H9 (cell line): Measurements from ENCODE around the gene RAB30. TPM values are rescaled to one million over a fixed set of nuclear protein-coding genes. Genes with fewer than 3 reads are reported as not detected.

Experiments
- DNase-seq: peaks from one replicate; pipeline ENCODE4 v3.0.0-alpha.2; 2017
- H2AFZ ChIP-seq: one replicate; pipeline ENCODE4 v1.6.1; 2013; ENCODE audit warnings: mild to moderate bottlenecking, low read length, control low read depth, moderate library complexity
- H2AK5ac ChIP-seq: 2 replicates; pipeline ENCODE4 v1.6.1; 2013; ENCODE audit warnings: low read length, control low read depth, mixed read lengths; ENCODE audit not compliant: insufficient read length
- H2BK120ac ChIP-seq: one replicate; pipeline ENCODE4 v1.6.1; 2013; ENCODE audit warnings: low read depth, mild to moderate bottlenecking, low read length, control low read depth, inconsistent platforms; ENCODE audit not compliant: poor library complexity, severe bottlenecking
- H2BK12ac ChIP-seq: 2 replicates; pipeline ENCODE4 v1.6.1; 2013; ENCODE audit warnings: low read length, control low read depth, mixed read lengths, low read depth; ENCODE audit not compliant: insufficient read length
- H2BK15ac ChIP-seq: 2 replicates; pipeline ENCODE4 v1.6.1; 2013; ENCODE audit warnings: low read depth, low read length, control low read depth
- H2BK20ac ChIP-seq: one replicate; pipeline ENCODE4 v1.6.1; 2013; ENCODE audit warnings: low read depth, mild to moderate bottlenecking, low read length, control low read depth, inconsistent platforms; ENCODE audit not compliant: poor library complexity, severe bottlenecking
- H2BK5ac ChIP-seq: 2 replicates; pipeline ENCODE4 v1.6.1; 2013; ENCODE audit warnings: low read length, control low read depth, mixed read lengths; ENCODE audit not compliant: insufficient read length
- H3K14ac ChIP-seq: 2 replicates; pipeline ENCODE4 v1.6.1; 2013; ENCODE audit warnings: low read length, control low read depth; ENCODE audit not compliant: insufficient read depth
- H3K18ac ChIP-seq: 2 replicates; pipeline ENCODE4 v1.6.1; 2013; ENCODE audit warnings: low read depth, mild to moderate bottlenecking, mixed read lengths, low read length, control low read depth; ENCODE audit not compliant: insufficient read length
- H3K23ac ChIP-seq: 2 replicates; pipeline ENCODE4 v1.6.1; 2013; ENCODE audit warnings: low read length, control low read depth, mixed read lengths, low read depth; ENCODE audit not compliant: insufficient read length
- H3K23me2 ChIP-seq: 2 replicates; pipeline ENCODE4 v1.6.1; 2013; ENCODE audit warnings: low read depth, mild to moderate bottlenecking, mixed read lengths, low read length, control low read depth; ENCODE audit not compliant: insufficient read length, poor library complexity, severe bottlenecking
- H3K27ac ChIP-seq: 2 replicates; pipeline ENCODE4 v1.5.1; 2013; ENCODE audit warnings: low read length, control low read depth, mixed read lengths, low read depth; ENCODE audit not compliant: insufficient read length
- H3K27me3 ChIP-seq: 2 replicates; pipeline ENCODE4 v1.6.1; 2013; ENCODE audit warnings: low read length, control low read depth, inconsistent platforms; ENCODE audit not compliant: insufficient read depth
- H3K4ac ChIP-seq: 2 replicates; pipeline ENCODE4 v1.6.1; 2013; ENCODE audit warnings: low read depth, mild to moderate bottlenecking, control low read depth, inconsistent platforms, low read length, moderate library complexity
- H3K4me1 ChIP-seq: 2 replicates; pipeline ENCODE4 v1.6.1; 2013; ENCODE audit warnings: low read length, control low read depth, inconsistent platforms; ENCODE audit not compliant: insufficient read depth
- H3K4me2 ChIP-seq: 2 replicates; pipeline ENCODE4 v1.6.1; 2013; ENCODE audit warnings: low read length, control low read depth, mixed read lengths; ENCODE audit not compliant: insufficient read length, insufficient read depth
- H3K56ac ChIP-seq: 2 replicates; pipeline ENCODE4 v1.6.1; 2013; ENCODE audit warnings: low read depth, mild to moderate bottlenecking, mixed read lengths, low read length, control low read depth; ENCODE audit not compliant: insufficient read length
- H3K79me1 ChIP-seq: 2 replicates; pipeline ENCODE4 v1.6.1; 2013; ENCODE audit warnings: low read depth, mild to moderate bottlenecking, moderate library complexity, low read length, control low read depth, inconsistent platforms; ENCODE audit not compliant: insufficient read depth, poor library complexity, severe bottlenecking
- H3K79me2 ChIP-seq: 2 replicates; pipeline ENCODE4 v1.6.1; 2013; ENCODE audit warnings: low read length, control low read depth, inconsistent platforms; ENCODE audit not compliant: insufficient read depth
- H3K9ac ChIP-seq: 2 replicates; pipeline ENCODE4 v1.6.1; 2013; ENCODE audit warnings: low read length, control low read depth, mixed read lengths; ENCODE audit not compliant: insufficient read length; ENCODE audit errors: extremely low read depth
- H3K9me3 ChIP-seq: one replicate; pipeline ENCODE4 v1.6.1; 2013; ENCODE audit warnings: low read depth, low read length, inconsistent platforms; ENCODE audit not compliant: control insufficient read depth
- H3T11ph ChIP-seq: one replicate; pipeline ENCODE4 v1.6.1; 2013; ENCODE audit warnings: mild to moderate bottlenecking, low read length, control low read depth, inconsistent platforms
- H4K20me1 ChIP-seq: one replicate; pipeline ENCODE4 v1.6.1; 2013; ENCODE audit not compliant: control insufficient read depth, insufficient read length, insufficient read depth
- H4K5ac ChIP-seq: 2 replicates; pipeline ENCODE4 v1.6.1; 2013; ENCODE audit warnings: low read depth, mild to moderate bottlenecking, mixed read lengths, low read length, control low read depth; ENCODE audit not compliant: insufficient read length
- H4K8ac ChIP-seq: replicated peaks from 2 replicates; pipeline ENCODE4 v1.6.1; 2013; ENCODE audit warnings: low read length, control low read depth, mixed read lengths, low read depth; ENCODE audit not compliant: insufficient read length
- H4K91ac ChIP-seq: 2 replicates; pipeline ENCODE4 v1.6.1; 2013; ENCODE audit warnings: low read depth, mild to moderate bottlenecking, moderate library complexity, mixed read lengths, low read length, control low read depth; ENCODE audit not compliant: insufficient read length
- H3K27ac Mint-ChIP-seq, 3 experiments: 2 replicates in 2 of 3; 3 replicates in 1 of 3; pipeline ENCODE4 v1.8.0; 2020 to 2021; ENCODE audit warnings: mixed read lengths in 3 of 3, mild to moderate bottlenecking in 1 of 3, moderate library complexity in 1 of 3
- H3K27me3 Mint-ChIP-seq: 2 replicates; pipeline ENCODE4 v1.8.0; 2021; ENCODE audit warnings: low read depth, mild to moderate bottlenecking, moderate library complexity, mixed read lengths
- H3K36me3 Mint-ChIP-seq, 3 experiments: 2 replicates in 2 of 3; 3 replicates in 1 of 3; pipeline ENCODE4 v1.8.0; 2020 to 2021; ENCODE audit warnings: low read depth in 3 of 3, mixed read lengths in 3 of 3; ENCODE audit not compliant: insufficient read depth in 1 of 3
- H3K4me1 Mint-ChIP-seq, 2 experiments: 2 replicates each; pipeline ENCODE4 v1.8.0; 2020; ENCODE audit warnings: mixed read lengths in 2 of 2
- H3K4me3 Mint-ChIP-seq, 2 experiments: 2 replicates in 1 of 2; 3 replicates in 1 of 2; pipeline ENCODE4 v1.8.0; 2020 to 2021; ENCODE audit warnings: mild to moderate bottlenecking in 2 of 2, mixed read lengths in 2 of 2, moderate library complexity in 1 of 2
- H3K9me3 Mint-ChIP-seq, 2 experiments: 2 replicates in 1 of 2; 3 replicates in 1 of 2; pipeline ENCODE4 v1.8.0; 2020; ENCODE audit warnings: mild to moderate bottlenecking in 2 of 2, mixed read lengths in 2 of 2, moderate library complexity in 1 of 2
- WGBS: extraction: QIAGEN DNeasy Blood & Tissue Kit; methylation state at CpG from one replicate; pipeline ENCODE4 v1.1.7; 2013; ENCODE audit warnings: missing lambda C conversion rate, low lambda C conversion rate, mixed read lengths; ENCODE audit not compliant: insufficient read length; ENCODE audit errors: extremely low coverage; 5-methylcytosine and 5-hydroxymethylcytosine counted together
- total RNA-seq: library from RNA; stranded (reverse); gene quantifications from 2 replicates; pipeline ENCODE4 v1.2.1, GENCODE V29; 2021
- TF ChIP-seq, protein P1 (sequence below): fragments of 200-600 bp; sonication (generic); conservative IDR thresholded peaks from 3 replicates; pipeline ENCODE4 v1.8.0; 2021; ENCODE audit warnings: antibody characterized with exemption, mild to moderate bottlenecking

The RAB30 gene
- total RNA-seq, 1 experiment from 2014 or later, result 4.8 TPM

DNA sequence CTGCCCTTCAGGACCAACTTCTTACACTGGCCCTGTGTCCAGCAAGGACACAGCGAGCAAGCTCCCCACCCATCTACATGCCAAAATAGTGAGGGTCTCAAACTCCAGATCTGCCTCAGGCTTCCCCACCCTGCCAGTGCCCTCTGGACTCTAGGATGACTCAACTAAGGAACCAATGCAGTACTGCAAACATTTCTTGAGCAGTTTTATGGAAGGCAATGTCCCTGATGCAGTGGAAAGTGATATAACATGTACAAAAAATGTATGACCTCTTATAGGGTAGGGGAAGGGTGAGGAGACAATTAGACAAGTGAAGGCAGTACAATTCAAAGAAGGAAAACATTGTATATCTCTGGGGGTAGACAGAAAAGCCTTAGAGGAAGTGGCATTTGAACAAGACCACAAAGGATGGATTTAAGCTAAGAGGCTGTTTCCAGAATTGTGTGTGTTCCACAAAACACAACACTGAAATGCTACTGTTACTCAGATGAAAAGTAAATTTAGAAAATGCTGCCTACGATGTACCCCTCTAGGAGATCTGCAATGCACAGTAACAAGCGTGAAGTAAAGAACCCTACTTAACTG lies 47.3 kb downstream of the RAB30 start:
- Histone ChIP-seq H2AK5ac (no peak overlapping the region), H4K20me1 (no peaks in the 10 kb centered on the region), H4K5ac (no peak overlapping the region), H3K14ac (no peak overlapping the region), H4K8ac (no peak overlapping the region), H3K9me3 (no peaks in the 10 kb centered on the region), H3K4ac (no peak overlapping the region), H3K4me2 (no peak overlapping the region), H3K27ac (no peak overlapping the region), H2BK12ac (no peak overlapping the region), H3K4me1 (peaks cover 6% of the 10 kb centered on the region; the same call in 1 of the 2 replicates), H3K9ac (no peak overlapping the region), H2BK5ac (no peak overlapping the region), H3K79me2 (no peaks in the 10 kb centered on the region), H2BK20ac (no peak overlapping the region), H3K23ac (no peak overlapping the region), H4K91ac (no peak overlapping the region), H3K56ac (no peak overlapping the region), H2BK120ac (no peak overlapping the region), H3K23me2 (no peaks in the 10 kb centered on the region), H3K27me3 (no peaks in the 10 kb centered on the region), H3K18ac (no peak overlapping the region), H2AFZ (no peak overlapping the region), H3K79me1 (peaks cover 3% of the 10 kb centered on the region), H3T11ph (no peak overlapping the region), H2BK15ac (no peak overlapping the region)
- Mint-ChIP-seq H3K27me3 (no peaks in the 10 kb centered on the region), H3K27ac (no peak overlapping the region), H3K4me1 (peaks cover 26 to 31% of the 10 kb centered on the region in 2 experiments), H3K36me3 (peaks cover 0 to 2% (median 0%) of the 10 kb centered on the region in 3 experiments; a peak in 1 of 7 replicates), H3K9me3 (no peaks in the 10 kb centered on the region; a peak in 1 of 5 replicates), H3K4me3 (no peak overlapping the region)
- no CpG with 5 or more reads among the region's 3 CpGs for WGBS
- TF ChIP-seq, protein P1, sequence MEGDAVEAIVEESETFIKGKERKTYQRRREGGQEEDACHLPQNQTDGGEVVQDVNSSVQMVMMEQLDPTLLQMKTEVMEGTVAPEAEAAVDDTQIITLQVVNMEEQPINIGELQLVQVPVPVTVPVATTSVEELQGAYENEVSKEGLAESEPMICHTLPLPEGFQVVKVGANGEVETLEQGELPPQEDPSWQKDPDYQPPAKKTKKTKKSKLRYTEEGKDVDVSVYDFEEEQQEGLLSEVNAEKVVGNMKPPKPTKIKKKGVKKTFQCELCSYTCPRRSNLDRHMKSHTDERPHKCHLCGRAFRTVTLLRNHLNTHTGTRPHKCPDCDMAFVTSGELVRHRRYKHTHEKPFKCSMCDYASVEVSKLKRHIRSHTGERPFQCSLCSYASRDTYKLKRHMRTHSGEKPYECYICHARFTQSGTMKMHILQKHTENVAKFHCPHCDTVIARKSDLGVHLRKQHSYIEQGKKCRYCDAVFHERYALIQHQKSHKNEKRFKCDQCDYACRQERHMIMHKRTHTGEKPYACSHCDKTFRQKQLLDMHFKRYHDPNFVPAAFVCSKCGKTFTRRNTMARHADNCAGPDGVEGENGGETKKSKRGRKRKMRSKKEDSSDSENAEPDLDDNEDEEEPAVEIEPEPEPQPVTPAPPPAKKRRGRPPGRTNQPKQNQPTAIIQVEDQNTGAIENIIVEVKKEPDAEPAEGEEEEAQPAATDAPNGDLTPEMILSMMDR, result no peak
- no peak for DNase-seq
